Measurements from ENCODE around the gene BDKRB2.

The BDKRB2 gene

GRCh38 chr14:96177766-96178375, 26.8 kb upstream of the BDKRB2 start:
- TF ChIP-seq CTCF (IDR thresholded peaks at IDR 0.05; ENCODE audit: insufficient read depth, low read depth, low read length, missing control alignments): no peak
- peak; percentile 53 for DNase-seq (ENCODE audit: low read depth)
- no peak overlapping the region for H3K4me3 ChIP-seq (ENCODE audit: low read depth, low read length)

GRCh38 chr14:96178461-96179321, 25.9 kb upstream of the BDKRB2 start:
- no peak overlapping the region for H3K4me3 ChIP-seq (ENCODE audit: low read depth, low read length)
- TF ChIP-seq CTCF (IDR thresholded peaks at IDR 0.05; ENCODE audit: insufficient read depth, low read depth, low read length, missing control alignments): no peak
- DNase-seq (ENCODE audit: low read depth): no peak

- TF ChIP-seq CTCF (IDR thresholded peaks at IDR 0.05; ENCODE audit: insufficient read depth, low read depth, low read length, missing control alignments): no peak
- no peak overlapping the region for H3K4me3 ChIP-seq (ENCODE audit: low read depth, low read length)
- no peak for DNase-seq (ENCODE audit: low read depth)
Observed at GRCh38 chr14:96180043-96180874, 24.4 kb upstream of the BDKRB2 start.

- no peak overlapping the region for H3K4me3 ChIP-seq (ENCODE audit: low read depth, low read length)
- DNase-seq (ENCODE audit: low read depth): no peak
- no peak for TF ChIP-seq CTCF (IDR thresholded peaks at IDR 0.05; ENCODE audit: insufficient read depth, low read depth, low read length, missing control alignments)
Observed at GRCh38 chr14:96181186-96182056, 23.2 kb upstream of the BDKRB2 start.

GRCh38 chr14:96182546-96182945, 22.1 kb upstream of the BDKRB2 start:
- no peak for DNase-seq (ENCODE audit: low read depth)
- H3K4me3 ChIP-seq (ENCODE audit: low read depth, low read length): no peak overlapping the region
- no peak for TF ChIP-seq CTCF (IDR thresholded peaks at IDR 0.05; ENCODE audit: insufficient read depth, low read depth, low read length, missing control alignments)

- TF ChIP-seq CTCF (IDR thresholded peaks at IDR 0.05; ENCODE audit: insufficient read depth, low read depth, low read length, missing control alignments): no peak
- H3K4me3 ChIP-seq (ENCODE audit: low read depth, low read length): no peak overlapping the region
- DNase-seq (ENCODE audit: low read depth): no peak
Observed at GRCh38 chr14:96184737-96185136, 19.9 kb upstream of the BDKRB2 start.
